ENCODE data around the gene GRB2.
"Not testable (repeated sequence)": the region's sequence is repeated elsewhere in the genome, so short reads cannot be mapped to it uniquely, and the experiment has no call there.

The GRB2 gene

DNA sequence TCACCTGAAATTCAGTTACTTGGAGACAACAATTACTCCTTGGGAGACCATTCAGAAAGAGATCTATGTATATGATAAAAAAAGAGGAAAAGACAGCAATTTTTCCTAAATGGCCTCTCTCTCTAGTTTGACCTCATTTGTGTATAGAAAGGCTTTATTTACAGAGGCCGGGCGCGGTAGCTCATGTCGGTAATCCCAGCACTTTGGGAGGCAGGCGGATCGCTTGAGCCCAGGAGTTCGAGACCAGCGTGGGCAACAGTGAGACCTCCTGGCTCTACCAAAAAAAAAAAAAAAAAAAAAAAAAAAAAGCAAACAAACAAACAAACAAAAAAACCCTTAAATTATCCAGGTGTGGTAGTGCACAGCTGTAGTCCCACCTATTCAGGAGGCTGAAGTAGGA lies 20.7 kb downstream of the GRB2 start:
- DNase-seq = no peak

DNA sequence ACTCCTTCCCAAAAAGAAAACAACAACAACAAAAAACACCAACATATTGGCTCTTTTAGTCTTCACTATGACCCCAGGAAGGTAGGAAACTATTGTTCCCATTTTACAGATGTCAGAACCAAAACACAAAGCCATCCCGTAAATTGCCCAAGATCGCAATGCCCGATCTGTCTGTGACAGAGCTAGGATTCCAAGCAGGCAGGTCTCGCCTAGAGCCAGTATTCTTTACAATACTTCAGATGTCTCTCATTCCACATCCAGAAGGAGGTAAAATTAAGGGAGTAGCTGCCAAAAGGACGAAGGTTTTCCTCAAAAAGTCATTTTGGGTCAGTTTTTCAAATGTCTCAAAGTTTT lies 21.7 kb downstream of the GRB2 start:
- DNase-seq = no peak

GRCh38 chr17:75380750-75381149 lies 24.7 kb downstream of the GRB2 start:
- DNase-seq = no peak

- DNase-seq = no peak
Observed at GRCh38 chr17:75380315-75380714, 25.2 kb downstream of the GRB2 start.

DNA sequence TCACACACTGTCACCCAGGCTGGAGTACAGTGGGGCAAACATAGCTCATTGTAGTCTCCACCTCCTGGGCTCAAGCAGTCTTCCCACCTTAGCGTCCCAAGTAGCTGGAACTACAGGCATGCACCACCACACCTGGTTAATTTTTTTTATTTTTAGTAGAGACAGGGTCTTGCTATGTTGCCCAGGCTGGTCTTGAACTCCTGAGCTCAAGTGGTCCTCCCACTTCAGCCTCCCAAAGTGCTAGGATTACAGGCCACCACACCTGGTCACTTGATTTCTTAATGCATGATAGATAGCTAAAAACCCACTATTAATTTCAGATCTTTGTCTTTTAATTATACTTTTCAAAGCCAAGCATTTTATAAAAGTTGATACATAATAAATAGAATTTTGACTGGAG lies 26.1 kb downstream of the GRB2 start:
- DNase-seq = not testable (repeated sequence)

- DNase-seq = no peak
Observed at GRCh38 chr17:75373280-75373679, 32.2 kb downstream of the GRB2 start.

DNA sequence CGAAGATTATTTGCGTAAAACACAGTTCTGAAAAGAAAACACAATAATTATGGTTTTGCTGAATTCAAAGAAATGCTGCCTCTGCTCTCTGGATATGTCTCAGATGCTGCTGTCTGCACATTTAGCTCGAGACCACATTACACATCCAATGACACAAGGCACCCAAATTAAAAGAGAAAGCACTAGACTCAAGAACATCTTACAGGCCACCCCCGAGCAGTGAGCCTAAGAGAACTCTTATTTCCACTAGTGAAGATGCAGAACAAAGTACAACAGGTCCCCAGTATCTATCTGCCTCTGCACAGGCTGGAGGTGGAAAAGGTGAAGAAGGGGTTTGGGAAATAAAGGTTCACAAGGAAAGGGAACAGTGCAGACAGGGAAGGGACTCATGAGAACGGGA lies 33.5 kb downstream of the GRB2 start:
- no peak for DNase-seq

DNA sequence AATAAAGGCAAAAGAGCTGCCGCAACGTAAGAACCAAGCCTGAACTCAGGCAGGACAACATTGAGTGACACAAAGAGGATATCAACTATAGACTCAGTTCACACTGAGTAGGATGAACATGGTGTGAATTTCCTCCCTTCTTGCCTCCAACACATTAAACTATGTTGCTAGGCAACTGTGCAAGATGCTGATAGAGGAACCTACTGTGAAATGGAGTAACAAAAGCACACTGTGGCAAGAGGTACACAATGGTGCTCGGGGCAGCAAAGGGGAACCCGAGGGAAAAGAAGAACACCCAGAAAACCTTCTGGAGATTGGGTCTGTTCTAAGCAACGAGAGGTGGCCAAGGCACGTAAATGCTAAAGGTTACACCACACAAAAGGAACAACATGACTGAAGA lies 34.1 kb downstream of the GRB2 start:
- no peak for DNase-seq

DNA sequence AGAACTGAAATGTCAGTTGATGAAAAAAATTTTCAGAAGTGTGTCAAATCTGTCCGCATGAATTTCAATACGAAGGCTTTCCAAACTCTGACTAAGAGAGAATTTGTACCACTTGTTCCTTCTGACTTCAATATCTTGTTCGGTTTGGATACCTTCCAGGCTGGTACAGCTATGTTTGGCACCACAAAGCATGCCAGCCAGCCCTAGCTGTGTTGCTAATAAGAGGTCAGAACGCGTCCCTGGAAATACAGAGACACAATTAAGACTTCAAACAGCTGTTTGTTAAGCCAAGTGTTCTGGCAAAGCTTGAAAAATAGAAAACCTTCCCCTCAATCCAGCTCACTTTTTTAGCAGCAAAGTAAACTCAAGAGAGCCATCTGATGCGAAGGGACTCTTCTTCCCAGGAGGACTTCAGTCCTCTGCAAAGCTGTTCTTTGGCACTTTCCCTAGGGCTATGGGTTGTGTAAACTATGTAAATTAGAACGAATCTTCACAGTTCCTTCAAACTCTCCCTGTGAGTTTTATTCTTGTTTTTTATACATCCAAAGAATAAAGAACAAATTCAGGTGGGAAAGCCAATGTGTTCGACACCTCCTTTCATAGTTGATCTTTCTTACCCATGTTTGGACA lies 35.1 kb downstream of the GRB2 start:
- DNase-seq = no peak

- not testable (repeated sequence) for DNase-seq
Observed at GRCh38 chr17:75367838-75368789, 37.4 kb downstream of the GRB2 start.

DNA sequence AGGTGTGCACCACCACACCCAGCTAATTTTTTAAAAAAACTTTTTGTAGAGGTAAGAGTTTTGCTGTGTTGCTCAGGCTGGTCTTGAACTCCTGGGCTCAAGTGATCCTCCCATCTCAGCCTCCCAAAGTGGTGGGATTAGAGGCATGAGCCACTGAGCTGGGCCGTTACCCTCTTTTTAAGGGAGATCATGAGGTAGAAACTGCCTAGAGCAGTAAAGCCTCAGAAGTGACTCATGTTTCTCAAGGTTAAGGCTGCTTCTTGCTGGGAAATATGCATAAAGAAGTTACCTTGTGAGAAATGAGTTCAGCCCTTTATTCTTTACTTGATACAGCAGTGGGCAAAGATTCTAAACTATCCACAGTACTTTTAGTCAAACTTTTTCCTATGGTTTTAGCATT lies 38.2 kb downstream of the GRB2 start:
- no peak for DNase-seq

DNA sequence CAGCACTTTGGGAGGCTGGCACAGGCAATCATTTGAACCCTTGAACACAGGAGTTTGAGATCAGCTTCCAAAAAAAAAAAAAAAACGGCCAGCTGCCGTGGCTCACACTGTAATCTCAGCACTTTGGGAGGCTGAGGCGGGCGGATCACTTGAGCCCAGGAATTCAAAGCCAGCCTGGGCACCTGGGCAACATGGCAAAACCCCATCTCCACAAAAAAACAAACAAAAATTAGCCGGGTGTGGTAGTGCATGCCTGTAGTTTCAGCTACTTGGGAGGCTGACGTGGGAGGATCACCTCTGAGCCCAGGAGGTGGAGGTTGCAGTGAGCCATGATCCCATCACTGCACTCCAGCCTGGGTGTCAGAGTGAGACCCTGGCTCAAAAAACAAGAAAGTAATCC lies 39.0 kb downstream of the GRB2 start:
- DNase-seq = no peak

DNA sequence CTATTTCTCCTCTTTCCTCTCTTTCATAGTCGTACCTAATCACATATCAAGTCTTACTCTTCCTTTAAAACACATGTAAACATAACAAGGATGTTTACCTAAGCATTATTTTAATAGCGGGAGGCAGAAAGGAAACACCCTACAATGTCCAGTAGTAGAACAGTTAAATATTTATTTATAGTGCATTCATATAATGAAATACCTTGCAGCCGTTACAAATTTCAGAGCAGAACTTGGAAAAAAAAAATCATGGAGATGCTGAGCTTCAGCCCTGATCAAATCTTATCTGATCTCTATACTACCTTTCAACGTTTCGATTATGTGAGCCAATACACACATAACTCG lies 39.6 kb downstream of the GRB2 start:
- no peak for DNase-seq

DNA sequence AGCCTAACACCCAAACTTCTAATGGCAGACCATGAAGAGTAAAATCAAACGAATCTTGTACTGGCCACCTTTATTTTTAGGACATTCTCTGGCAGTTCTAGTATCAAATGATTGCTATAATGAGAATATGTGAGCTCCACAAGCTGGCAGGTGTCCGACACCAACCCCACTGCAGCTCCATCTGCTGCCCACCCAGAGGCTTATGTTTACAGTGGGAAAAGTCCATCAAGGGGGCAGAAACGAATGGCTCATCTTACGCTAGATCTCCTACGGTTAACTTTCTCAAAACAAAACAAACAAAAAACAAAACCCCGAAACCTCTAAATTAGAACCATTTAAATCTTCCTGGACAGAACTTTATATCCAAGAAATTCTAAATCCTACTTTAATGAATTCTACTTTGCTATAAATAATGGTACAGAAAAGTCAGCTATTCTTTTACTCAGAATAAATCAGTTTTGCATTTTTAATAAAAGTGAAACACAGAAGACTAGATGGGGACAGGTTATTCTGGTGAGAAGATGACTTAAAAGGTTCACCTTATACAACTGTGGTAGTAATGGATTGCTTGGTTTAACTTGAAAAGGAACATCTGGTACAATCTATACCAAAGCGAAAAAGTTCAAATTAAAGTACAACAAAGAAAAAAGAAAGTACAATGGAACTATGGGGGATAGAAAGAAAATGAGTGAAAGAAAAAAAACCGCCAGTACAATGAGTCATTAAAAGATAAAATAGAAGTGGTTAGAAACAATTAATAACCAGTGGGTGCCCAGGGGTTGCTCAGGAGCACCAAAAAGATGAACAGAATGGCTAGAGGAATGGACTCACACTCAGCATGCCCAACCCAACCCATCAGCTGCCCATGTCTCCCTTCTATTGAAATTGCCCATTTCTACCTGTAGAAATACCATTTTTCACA lies 40.2 kb downstream of the GRB2 start:
- no peak for DNase-seq

- no peak for DNase-seq
Observed at GRCh38 chr17:75364078-75364477, 41.4 kb downstream of the GRB2 start.

- no peak for DNase-seq
Observed at GRCh38 chr17:75361996-75362395, 43.5 kb downstream of the GRB2 start.

GRCh38 chr17:75361344-75361743 lies 44.1 kb downstream of the GRB2 start:
- DNase-seq = no peak

DNA sequence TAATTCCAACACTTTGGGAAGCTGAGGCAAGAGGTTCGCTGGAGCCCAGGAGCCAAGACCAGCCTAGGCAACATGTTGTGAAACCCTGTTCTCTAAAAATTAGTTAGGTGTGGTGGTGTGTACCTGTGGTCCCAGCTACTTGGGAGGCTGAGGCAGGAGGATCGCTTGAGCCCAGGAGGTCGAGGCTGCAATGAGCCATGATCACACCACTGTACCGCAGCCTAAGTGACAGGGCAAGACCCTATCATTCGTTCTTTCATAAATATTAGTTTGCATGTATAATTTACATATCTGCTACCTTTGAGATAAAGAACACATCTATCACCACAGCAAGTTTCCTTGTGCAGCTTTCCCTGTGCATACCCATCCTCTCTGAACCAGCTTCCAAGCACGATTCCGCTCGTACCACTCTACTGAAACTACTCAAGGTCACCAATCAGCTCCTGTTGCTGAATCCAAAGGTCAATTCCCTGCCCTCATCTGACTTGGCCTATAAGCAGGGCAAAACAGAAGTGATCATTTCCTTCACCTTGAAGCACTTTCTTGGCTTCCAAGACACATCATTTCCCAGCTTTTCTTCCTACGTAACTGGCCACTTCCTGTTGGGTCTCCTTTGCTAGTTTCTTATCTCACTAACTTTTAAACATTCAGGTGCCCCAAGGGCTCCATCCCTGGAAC lies 49.1 kb downstream of the GRB2 start:
- no peak for DNase-seq

DNA sequence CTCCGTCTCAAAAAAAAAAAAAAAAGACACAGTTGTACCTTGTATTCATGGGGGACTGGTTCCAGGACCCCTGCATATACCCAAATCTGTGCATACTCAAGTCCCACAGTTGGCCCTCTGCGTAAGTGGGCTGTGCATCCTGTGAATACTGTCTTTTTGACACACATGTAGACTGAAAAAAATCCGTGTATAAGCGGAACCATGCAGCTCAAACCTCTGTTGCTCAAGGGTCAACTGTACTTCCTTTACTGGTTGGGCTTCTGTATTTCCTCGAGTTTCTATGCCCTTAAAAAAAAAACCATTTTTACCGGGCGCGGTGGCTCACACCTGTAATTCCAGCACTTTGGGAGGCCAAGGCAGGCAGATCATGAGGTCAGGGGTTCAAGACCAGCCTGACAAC lies 52.3 kb downstream of the GRB2 start:
- DNase-seq = no peak

DNA sequence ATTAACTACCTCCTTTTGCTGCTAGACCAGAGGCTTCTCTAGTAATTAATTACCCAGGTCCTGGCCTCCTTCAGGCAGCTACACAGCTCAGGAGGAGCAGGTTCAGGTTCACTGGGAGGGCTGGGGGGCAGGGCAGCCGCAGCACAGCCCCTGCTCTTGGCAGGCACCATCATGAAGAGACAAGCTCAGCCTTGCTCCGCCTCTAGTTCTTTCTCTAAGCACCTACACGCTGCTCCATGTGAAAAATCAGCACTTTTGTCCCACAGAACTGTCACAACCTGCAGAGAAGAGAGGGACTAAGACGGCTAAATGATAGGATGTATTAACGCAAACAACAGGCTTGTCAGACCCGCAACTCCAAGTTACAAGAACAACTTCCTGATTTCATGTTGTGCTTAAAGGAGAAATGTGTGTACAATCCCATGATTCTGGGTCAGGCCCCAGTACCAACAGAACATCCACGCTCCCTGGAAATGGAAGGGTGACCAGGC lies 53.4 kb downstream of the GRB2 start:
- no peak for DNase-seq

DNA sequence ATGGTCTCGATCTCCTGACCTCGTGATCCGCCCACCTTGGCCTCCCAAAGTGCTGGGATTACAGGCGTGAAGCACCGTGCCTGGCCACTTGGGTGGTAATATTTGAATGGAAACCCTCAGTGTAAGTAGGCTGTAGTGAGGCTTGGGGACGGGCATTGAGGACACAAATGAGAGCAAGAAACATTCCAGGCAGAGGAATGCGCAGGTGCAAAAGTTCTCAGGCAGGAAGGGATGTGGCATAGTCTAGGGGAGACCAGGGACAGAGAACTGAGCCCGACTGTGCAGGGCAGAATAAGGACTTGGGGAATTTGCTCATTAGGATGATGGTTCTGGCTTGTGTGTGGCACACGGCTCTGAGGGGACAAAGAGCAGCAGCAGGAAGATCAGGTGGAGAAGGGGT lies 54.8 kb downstream of the GRB2 start:
- DNase-seq = no peak

GRCh38 chr17:75350029-75350428 lies 55.4 kb downstream of the GRB2 start:
- DNase-seq = no peak

DNA sequence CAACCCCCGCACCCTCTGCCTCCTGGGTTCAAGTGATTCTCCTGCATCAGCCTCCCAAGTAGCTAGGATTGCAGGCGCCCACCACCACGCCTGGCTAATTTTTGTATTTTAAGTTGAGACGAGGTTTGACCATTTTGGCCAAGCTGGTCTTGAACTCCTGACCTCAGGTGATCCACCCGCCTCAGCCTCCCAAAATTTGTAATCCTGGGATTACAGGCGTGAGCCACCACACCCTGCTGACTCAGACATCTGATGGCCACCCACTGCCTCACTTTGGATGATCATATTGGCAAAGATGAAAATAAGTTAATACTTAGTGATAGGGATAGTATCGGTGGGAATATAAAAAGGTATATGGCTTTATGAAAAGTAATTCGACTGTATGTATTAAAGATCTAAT lies 55.9 kb downstream of the GRB2 start:
- DNase-seq = no peak
